Skeletal muscle tissue (tissue), 4 donors: Measurements from ENCODE around the gene KNG1. TPM values are rescaled to one million over a fixed set of nuclear protein-coding genes. Genes with fewer than 3 reads are reported as not detected.
"Not testable (repeated sequence)": the region's sequence is repeated elsewhere in the genome, so short reads cannot be mapped to it uniquely, and the experiment has no call there.

Experiments
- H3K27ac ChIP-seq: one replicate; pipeline ENCODE4 v1.7.0; 2013; ENCODE audit warnings: mild to moderate bottlenecking, low read depth, low read length, inconsistent platforms
- H3K27me3 ChIP-seq, 3 donors: one replicate each; pipeline ENCODE4 v1.7.0; 2013; ENCODE audit warnings: low read length in 3 of 3; ENCODE audit not compliant: control insufficient read depth in 3 of 3, insufficient read depth in 3 of 3
- H3K36me3 ChIP-seq, 3 donors: one replicate each; pipeline ENCODE4 v1.7.0; 2013; ENCODE audit warnings: low read length in 3 of 3; ENCODE audit not compliant: control insufficient read depth in 3 of 3, insufficient read depth in 3 of 3
- H3K4me1 ChIP-seq, 3 donors: one replicate each; pipeline ENCODE4 v1.7.0; 2013; ENCODE audit warnings: low read length in 3 of 3, mild to moderate bottlenecking in 3 of 3; ENCODE audit not compliant: control insufficient read depth in 3 of 3, insufficient read depth in 3 of 3
- H3K4me3 ChIP-seq, 3 donors: one replicate each; pipeline ENCODE4 v1.7.0; 2013; ENCODE audit warnings: low read length in 3 of 3
- H3K9ac ChIP-seq, 3 donors: one replicate each; pipeline ENCODE4 v1.7.0; 2013; ENCODE audit warnings: low read length in 3 of 3, mild to moderate bottlenecking in 3 of 3, moderate library complexity in 2 of 3, low read depth in 1 of 3
- H3K9me3 ChIP-seq, 3 donors: one replicate each; pipeline ENCODE4 v1.7.0; 2013; ENCODE audit warnings: low read length in 3 of 3; ENCODE audit not compliant: control insufficient read depth in 3 of 3
- total RNA-seq: library from RNA; depleted of rRNA; stranded (reverse); fragments of >200 nt; gene quantifications from one replicate; pipeline ENCODE4 v1.2.3, GENCODE V29; 2014
- donor health status: Osteomylitis.

Gene KNG1
- total RNA-seq, 1 donor from 2014 or later = 0.52 TPM

GRCh38 chr3:186705882-186706780, 11.0 kb upstream of the KNG1 start:
- no peak overlapping the region for H3K4me3 ChIP-seq
- H3K27me3 ChIP-seq = peaks cover 0 to 2% (median 0%) of the 10 kb centered on the region in 3 donors
- no peaks in the 10 kb centered on the region for H3K9me3 ChIP-seq
- no peaks in the 10 kb centered on the region for H3K4me1 ChIP-seq
- no peak overlapping the region for H3K9ac ChIP-seq
- H3K27ac ChIP-seq = no peak overlapping the region
- H3K36me3 ChIP-seq = no peaks in the 10 kb centered on the region

GRCh38 chr3:186708983-186709679, 8.0 kb upstream of the KNG1 start:
- H3K4me3 ChIP-seq = no peak overlapping the region
- H3K9me3 ChIP-seq = no peaks in the 10 kb centered on the region
- no peak overlapping the region for H3K27ac ChIP-seq
- H3K9ac ChIP-seq = no peak overlapping the region
- H3K36me3 ChIP-seq = no peaks in the 10 kb centered on the region
- H3K27me3 ChIP-seq = peaks cover 0 to 2% (median 0%) of the 10 kb centered on the region in 3 donors
- H3K4me1 ChIP-seq = no peaks in the 10 kb centered on the region

GRCh38 chr3:186710694-186711093, 6.5 kb upstream of the KNG1 start:
- H3K27me3 ChIP-seq, H3K4me3 ChIP-seq, H3K9me3 ChIP-seq, H3K36me3 ChIP-seq, H3K9ac ChIP-seq, H3K27ac ChIP-seq, H3K4me1 ChIP-seq: not testable (repeated sequence)

- Histone ChIP-seq H3K4me1 (no peaks in the 10 kb centered on the region), H3K9me3 (no peaks in the 10 kb centered on the region), H3K36me3 (no peaks in the 10 kb centered on the region), H3K9ac (no peak overlapping the region), H3K27ac (no peak overlapping the region), H3K4me3 (no peak overlapping the region), H3K27me3 (no peaks in the 10 kb centered on the region)
Measured at GRCh38 chr3:186713499-186713898, 3.7 kb upstream of the KNG1 start.

GRCh38 chr3:186719945-186720739, 3.0 kb downstream of the KNG1 start:
- H3K27me3 ChIP-seq = no peaks in the 10 kb centered on the region
- H3K9ac ChIP-seq = no peak overlapping the region
- H3K27ac ChIP-seq = no peak overlapping the region
- H3K9me3 ChIP-seq = no peaks in the 10 kb centered on the region
- H3K4me3 ChIP-seq = no peak overlapping the region
- no peaks in the 10 kb centered on the region for H3K4me1 ChIP-seq
- no peaks in the 10 kb centered on the region for H3K36me3 ChIP-seq

- Histone ChIP-seq H3K36me3 (no peaks in the 10 kb centered on the region), H3K4me1 (no peaks in the 10 kb centered on the region), H3K27ac (no peak overlapping the region), H3K9me3 (no peaks in the 10 kb centered on the region), H3K9ac (no peak overlapping the region), H3K4me3 (no peak overlapping the region), H3K27me3 (no peaks in the 10 kb centered on the region)
Measured at GRCh38 chr3:186722457-186722856, 5.3 kb downstream of the KNG1 start.

- no peaks in the 10 kb centered on the region for H3K4me1 ChIP-seq
- no peaks in the 10 kb centered on the region for H3K9me3 ChIP-seq
- H3K36me3 ChIP-seq = no peaks in the 10 kb centered on the region
- H3K27me3 ChIP-seq = no peaks in the 10 kb centered on the region
- no peak overlapping the region for H3K27ac ChIP-seq
- no peak overlapping the region for H3K4me3 ChIP-seq
- H3K9ac ChIP-seq = no peak overlapping the region
Measured at GRCh38 chr3:186724911-186725310, 7.8 kb downstream of the KNG1 start.

- Histone ChIP-seq H3K27ac (no peak overlapping the region), H3K9ac (no peak overlapping the region), H3K4me3 (no peak overlapping the region), H3K9me3 (no peaks in the 10 kb centered on the region), H3K27me3 (peaks cover 0 to 3% (median 0%) of the 10 kb centered on the region in 3 donors), H3K36me3 (no peaks in the 10 kb centered on the region), H3K4me1 (no peaks in the 10 kb centered on the region)
Measured at GRCh38 chr3:186732169-186732766, 15.1 kb downstream of the KNG1 start.

- Histone ChIP-seq H3K27me3 (peaks cover 0 to 4% (median 0%) of the 10 kb centered on the region in 3 donors), H3K9ac (no peak overlapping the region), H3K4me1 (no peaks in the 10 kb centered on the region), H3K9me3 (no peaks in the 10 kb centered on the region), H3K36me3 (no peaks in the 10 kb centered on the region), H3K27ac (no peak overlapping the region), H3K4me3 (no peak overlapping the region)
Measured at GRCh38 chr3:186742618-186743380, 25.6 kb downstream of the KNG1 start.
